GM19043 (cell line): ENCODE data around the gene MCEE.
"Not testable (repeated sequence)": the region's sequence is repeated elsewhere in the genome, so short reads cannot be mapped to it uniquely, and the experiment has no call there.

ENCODE experiments used
- ATAC-seq: cut with Tn5 transposase; IDR thresholded peaks from one replicate; pipeline ENCODE4 v1.9.1; 2021; ENCODE audit warnings: low read depth; ENCODE audit not compliant: unreplicated experiment

Gene MCEE

DNA sequence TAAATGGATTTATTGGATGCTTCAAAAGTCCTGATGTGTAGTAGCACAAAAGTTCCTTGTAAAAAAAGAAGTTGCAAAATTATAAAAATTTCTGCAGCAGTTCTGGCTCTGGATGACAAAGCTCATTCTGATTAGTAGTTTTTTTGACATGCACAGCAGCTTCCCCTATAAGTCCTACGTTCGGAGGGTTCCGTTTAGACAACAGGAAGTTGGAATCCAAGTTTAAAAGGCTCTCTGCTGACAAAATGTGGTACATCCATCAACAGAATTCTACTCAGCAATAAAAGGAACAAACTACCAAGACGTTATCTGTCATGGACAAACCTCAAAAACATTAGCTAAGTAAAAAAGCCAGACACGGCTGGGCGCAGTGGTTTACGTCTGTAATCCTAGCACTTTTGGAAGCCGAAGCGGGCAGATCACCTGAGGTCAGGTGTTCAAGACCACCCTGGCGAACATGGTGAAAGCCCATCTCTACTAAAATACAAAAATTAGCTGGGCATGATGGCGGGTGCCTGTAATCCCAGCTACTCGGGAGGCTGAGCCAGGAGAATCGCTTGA lies 46.2 kb downstream of the MCEE start:
- ATAC-seq = not testable (repeated sequence)

DNA sequence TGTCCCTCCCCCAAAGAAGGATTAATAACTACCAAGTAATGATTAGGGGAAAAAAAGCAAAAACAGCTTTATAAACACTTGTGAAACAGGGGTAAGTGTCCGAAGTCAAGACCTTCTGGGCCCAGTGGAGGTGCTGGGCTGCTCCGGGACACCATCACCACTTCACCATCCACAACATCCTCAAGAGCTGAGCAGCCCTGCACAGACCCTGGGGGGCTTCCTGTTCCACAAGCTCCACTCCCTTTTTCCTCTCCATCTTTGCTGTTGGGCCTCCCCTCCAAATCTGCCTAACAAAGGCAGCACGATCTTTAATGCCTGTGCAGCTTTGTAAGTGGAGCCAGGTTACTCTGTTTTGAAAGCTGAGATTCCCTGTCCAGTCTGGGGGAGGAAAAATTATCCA lies 46.7 kb downstream of the MCEE start:
- not testable (repeated sequence) for ATAC-seq

DNA sequence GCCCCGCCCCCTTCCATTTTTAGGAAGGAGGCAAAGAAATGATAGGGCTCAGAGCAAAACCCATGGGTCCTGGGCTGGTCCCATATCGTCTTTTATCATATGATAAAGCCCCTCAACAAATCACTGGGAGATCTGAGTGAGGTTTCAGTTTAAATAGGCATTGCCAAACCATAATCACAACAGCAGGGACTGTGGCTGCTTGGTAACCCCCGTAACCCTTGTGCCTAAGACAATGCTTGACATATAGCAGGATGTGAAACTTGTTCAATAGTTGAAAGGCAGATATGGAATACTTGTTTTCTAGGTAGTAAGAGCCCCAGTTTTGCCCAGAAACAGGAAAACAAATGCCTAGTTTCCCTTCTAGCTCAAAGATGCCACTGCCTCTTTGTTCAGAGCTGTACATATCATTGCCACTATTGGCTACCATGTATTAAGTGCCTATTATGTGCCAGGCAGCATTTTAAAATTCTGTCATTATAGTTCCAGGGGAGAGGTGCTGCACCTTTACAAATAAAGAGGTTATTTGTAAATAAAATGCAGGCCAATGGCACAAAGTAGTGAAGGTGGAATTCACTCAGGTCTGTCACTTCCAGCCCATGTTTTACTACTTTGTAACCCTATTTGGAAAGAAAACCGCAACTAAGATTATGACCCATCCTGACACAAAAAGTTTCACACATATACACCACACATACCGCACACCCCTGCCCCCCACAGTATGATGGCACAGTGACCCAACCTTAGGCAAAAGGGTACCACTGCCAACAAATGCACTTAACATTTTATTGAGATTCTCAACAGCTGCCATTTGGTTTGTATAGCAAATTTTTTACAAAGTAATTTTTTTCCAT lies 47.4 kb downstream of the MCEE start:
- ATAC-seq = no peak

DNA sequence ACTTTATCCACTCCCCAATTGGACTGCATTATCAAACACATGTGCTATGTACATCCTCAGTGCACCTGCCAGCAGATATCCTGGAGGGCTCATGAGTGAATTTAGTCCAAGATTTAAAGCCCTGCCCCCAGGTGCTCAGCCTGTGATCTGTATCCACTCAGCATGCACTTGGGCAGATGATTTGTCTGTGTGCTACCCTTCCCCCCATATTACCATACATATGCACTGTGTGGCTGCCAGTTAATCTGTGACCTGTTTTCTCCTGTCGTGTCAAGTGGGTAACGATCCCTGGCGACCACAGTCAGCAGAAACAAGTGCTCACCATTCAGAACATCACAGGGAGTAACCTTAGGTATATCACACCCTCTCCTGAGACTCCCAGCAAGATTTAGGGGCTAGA lies 51.4 kb downstream of the MCEE start:
- ATAC-seq = no peak

DNA sequence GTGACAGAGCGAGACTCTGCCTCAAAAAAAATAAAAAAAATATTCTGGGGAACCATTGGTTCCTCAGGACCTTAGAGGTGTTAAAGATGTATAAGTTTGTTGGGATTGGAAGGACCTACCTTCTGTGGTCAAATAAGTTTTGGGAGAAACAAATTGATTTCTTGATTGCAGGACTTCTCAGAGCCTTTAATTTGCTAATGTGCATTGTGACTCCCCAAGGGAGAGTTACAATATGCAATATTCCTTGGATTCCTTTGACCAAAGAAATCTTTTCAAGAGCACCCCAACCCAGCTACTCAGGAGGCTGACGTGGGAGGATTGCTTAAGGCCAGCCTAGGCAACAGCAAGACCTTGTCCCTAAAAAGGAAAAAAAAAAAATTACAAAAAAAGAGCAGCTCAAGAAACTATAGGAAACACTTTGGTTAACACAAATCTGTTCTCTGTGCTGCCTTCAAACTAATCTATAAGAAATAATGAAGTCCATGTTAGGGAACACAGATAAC lies 55.1 kb downstream of the MCEE start:
- ATAC-seq = no peak

DNA sequence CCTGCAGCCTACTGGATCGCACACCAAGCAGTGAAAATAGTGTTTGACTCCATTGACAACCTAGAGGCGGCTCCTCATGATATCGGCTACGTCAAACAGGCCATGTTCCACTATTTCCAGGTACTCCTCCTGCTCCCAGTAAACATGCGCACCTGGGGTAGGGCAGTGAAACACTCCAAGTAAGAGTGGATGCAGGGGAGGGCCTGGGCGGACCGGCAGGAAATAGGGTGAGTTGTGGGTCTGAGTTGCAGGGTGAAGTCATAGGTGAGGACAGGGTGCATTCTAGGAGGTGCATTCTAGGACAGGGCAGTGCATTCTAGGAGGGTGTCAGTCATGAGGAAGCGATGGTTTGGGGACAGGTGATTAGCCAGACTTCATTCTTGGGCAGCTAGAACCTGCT lies 56.6 kb downstream of the MCEE start:
- ATAC-seq = no peak

DNA sequence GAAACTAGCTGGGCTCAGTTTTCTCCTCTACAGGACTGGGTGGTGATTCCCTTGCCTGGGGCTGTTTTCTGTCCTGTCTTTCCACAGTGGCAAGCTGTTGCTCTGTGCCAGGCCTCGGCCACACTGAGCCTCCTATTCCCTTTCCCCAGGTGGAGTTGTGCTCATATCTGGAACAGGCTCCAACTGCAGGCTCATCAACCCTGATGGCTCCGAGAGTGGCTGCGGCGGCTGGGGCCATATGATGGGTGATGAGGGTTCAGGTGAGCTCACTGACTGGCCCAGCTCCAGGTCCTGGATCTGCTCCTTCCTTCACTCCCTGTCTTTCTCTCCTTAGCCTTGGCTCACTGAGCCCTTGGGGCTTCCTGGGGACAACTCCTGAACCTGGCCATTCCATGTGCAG lies 57.5 kb downstream of the MCEE start:
- no peak for ATAC-seq

DNA sequence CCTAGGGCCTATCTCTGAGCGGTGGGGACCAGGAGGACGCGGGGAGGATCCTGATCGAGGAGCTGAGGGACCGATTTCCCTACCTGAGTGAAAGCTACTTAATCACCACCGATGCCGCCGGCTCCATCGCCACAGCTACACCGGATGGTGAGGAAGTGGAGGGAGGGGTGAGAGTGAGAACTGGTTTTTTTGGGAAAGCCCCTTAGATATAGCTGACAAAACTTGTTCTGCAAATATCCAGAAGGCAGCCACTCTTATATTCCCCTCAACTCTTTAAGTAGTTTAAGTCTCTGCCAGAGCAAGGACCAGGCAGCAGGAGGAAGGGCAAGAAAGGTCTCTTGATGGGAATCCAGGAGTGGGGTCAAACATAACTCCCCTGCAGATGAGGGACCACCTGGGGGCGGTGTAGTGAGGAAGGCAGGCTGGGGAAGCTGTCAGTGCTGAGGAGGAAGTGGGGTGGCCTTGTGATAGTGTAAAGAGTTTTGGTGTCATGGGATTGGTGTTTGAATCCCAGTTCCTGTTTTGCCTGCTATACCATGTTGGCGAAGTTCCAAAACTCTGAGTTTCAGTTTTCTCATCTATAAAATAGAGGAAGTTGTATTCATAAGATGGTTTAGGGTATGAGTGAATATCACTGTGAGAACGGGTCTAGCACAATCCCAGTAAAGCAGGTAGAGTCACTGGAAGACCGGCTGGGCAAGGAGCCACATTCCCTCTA lies 58.2 kb downstream of the MCEE start:
- peak; percentile 45 for ATAC-seq

DNA sequence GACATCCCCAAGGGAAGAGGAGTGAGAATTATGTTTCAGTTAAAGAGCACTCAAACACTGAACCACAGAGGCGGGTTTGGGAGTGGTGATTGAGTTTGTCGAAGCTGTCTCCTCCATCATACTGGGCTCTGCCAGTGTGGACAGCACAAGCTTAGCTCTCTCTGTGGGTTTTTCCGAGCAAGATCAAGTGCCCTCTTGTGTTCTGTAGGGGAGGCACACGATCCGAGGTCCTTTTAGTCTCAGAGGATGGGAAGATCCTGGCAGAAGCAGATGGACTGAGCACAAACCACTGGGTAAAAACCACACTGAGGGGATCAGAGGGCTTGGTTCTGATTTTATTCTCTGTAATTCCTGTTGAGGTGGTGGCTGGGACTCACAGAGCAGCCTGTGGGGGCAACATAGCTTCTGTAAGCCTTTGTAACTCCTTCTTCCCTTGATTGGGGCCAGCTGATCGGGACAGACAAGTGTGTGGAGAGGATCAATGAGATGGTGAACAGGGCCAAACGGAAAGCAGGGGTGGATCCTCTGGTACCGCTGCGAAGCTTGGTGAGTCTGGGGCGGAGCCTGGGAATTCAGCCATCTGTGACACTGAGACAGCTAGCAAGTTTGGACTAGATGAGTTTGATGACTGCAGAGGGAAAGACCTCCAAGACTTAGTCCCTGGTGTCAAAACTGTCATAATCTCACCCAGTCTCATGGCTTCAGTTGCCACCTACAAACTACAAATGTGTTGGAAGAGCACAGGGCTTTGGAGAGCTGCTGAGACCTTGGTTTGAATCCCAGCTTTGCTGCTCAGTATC lies 59.5 kb downstream of the MCEE start:
- ATAC-seq = no peak

DNA sequence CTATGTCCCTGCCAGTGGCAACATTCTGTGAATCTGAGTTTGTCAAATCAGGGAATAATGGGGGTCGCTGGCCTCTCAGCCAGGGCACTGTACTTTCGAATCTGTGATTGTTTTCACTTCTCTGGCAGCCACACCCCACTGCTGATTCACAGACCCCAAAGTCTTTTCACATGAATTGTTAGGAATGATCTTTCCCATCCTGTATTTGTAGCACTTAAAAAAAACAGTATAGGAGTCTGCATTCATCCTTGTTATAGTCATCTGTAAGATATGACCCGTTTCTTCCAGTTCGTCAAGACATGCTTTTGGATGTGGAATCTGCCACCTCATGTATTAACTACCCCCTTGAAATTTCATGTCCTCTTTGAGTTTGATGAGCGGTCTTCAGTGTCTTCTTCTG lies 60.7 kb downstream of the MCEE start:
- ATAC-seq = no peak

DNA sequence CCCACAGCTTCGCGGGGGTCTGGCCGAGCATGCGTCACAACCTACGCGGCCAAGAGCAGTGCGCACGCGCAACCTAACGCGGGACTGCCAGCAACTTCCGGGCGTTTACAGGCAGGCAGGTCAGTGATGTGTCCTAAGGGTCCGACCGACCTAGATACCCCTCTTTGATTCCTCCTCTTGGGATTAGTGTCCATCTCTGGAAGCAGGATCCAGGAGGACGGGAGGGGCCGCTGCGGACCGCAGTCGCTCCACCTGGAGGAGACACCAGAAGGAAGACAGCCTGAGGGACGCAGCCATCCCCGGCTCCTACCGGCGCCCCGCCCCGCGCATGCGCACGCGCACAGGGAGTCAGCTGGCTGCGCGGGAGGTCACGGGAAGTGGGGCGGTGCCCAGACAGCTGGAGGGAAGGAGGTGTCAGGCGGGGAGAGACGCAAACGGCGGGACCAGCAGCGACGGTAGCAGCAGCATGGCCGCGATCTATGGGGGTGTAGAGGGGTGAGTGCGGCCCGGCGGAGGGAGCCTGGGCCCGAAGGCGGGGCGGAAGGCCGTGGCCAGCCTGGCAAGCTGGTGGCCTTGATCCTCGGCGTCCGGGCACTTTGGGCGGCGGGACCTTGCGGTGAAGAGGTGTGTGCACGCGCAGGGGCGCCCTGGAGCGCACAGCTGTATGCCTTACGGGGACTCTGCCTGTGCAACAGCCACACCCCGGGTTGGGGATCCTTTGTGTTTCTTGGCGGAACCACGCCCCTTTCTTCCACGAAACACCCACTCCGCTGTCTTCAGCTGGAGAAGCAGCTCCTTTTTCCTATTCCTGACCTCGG lies 61.6 kb downstream of the MCEE start, which contains the start of gene NAGK:
Gene NAGK, plus strand, starts transcription at position 431 of the 818 bp plus-strand sequence. Its CDS starts 36 bp downstream, at position 467.
- ATAC-seq = peak; percentile 42

DNA sequence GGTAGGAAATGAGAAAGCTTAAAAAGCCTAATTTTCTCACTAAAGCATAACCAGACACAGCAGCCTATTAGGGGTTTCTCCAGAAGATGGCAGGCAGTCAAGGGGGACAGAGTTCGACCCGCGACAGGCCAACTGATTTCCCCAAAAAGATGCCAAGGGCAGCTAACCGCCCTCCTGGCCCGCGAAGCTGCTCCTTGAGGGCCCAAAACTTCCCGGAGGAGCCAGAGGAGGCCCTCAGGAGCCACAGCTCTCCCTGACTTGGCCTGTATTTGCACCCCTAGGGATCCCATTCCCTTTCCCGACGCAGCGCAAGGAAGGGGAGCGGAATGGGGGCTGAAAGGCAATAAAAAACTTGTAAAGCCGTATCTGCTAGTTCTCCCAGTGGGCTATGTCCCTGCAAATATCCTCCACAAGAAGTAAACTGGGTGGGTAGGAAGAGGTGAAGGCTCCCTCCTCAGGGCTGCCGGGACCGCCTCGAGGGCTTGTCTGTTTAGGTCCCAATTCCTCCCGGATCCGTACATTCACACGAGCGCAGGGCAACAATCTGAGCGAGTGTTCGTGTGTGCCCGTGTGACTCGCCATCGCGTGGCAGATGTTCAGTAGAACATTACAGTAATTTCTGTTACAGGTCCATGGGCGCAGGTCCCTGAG lies 62.3 kb downstream of the MCEE start:
- peak; percentile 0 for ATAC-seq

DNA sequence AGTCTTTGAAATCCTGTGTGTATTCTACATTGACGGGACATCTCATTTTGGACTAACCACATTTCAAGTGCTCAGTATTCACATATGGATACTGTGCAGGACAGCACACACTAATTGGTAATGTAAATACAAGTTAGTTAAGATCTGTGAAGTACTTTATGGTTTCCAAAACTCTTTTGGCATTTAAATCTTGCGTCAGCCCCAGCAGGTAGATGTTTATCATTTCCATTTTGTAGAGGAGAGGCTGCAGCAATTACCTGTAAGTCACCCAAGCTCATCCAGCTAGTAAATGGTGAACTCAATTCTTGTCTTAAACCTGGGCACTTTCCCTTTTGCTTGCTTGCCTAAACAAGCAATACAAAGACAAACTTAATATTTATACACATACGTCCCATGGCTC lies 63.2 kb downstream of the MCEE start:
- ATAC-seq = no peak

DNA sequence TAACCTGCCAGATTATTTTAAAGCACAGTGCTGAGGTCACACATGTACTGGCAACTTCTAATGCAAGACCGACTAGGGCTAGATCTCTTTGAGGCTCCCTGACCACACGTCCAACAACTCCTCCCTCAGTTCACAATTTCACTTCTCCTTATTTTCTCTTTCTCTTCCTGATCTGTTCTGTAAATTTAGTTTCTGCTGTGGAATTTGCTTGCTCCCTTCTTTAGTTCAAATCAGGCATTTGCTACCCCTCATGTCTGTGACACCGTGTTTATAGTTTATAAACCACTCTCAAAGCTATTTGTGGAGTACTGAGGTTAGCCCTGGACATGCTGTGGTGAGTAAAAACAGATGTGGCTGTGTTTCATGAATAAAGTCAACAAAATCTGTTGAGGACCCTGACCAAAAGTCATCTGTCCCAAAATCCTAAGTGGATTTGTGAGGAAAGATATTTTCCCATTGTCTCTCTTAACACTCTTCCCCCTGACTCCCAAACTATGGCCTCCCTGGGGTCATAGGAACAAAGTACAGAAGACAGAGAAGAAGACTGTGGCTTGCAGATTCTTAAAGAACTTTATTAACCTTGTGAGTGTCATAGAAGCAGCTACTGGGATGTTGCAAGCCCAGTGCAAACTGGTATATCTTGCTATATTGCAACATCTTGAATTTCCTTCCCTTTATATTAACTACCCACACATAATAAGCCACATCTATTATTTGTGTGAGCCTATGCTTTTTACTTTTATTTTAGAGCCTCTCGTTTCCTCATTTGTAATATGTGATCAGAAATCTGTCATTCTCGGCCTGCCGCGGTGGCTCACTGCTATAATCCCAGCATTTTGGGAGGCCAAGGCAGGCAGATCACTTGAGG lies 65.0 kb downstream of the MCEE start:
- peak; percentile 27 for ATAC-seq

DNA sequence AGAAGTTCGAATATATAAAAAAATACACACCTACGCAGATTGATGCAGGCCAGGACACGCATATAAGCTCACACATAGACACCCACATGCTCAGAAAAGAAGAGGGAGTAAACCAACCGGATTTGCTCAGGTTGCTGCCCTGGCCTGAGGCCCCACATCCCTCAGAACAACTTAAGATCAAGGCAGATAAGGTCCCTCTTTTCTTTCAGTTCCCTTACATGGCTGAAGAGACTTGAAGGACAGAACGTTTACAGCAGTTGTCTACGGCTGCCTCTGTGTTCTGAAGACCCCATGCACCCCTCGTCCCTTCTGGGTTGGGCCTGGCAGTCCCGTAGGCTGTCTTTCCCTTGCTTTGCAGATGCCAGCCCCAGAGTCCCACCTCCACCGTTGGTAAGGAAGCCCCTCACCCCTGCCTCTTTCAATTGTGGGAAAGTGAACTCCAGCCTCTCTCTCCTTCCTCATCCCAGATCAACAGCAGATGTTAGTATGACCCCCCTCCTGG lies 65.9 kb downstream of the MCEE start:
- ATAC-seq = no peak

DNA sequence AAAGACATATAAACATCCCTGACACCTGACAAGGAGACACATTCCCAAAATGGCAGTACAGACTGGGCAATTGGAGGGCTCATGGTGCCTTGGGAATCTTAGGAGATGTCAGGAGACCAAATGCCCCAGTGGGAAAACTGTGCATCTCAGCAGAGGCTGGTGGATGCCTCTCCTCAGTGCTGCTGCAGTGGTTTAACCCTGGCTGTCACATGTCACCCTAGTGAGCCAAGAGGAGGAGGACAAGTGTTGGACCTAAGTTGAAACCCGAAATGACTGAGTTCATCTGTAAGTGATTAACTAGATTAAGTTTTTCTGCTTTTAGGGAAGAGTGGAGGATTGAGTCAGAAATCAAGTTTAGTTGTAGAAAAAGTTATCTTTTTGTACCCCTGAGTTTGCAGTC lies 66.8 kb downstream of the MCEE start:
- no peak for ATAC-seq

DNA sequence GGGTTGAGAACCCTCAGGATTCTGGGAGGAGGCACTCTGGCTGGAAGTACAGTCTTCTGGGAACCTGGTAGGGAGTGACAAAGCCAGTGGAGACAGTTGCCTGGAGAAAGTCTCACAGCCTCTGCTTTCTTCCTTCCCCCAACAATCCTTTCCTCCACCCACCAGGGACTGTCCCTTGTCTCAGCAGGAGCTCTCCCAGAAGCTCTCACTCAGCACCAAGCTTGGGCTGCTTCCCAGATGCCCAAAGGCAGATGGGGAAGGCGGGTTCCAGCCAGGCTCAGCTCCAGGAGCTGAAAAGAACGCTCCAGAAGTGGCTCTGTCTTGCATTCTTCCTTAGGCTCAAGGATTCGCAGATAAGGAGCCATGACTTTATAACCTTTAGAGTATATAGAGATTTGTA lies 69.2 kb downstream of the MCEE start:
- ATAC-seq = no peak

DNA sequence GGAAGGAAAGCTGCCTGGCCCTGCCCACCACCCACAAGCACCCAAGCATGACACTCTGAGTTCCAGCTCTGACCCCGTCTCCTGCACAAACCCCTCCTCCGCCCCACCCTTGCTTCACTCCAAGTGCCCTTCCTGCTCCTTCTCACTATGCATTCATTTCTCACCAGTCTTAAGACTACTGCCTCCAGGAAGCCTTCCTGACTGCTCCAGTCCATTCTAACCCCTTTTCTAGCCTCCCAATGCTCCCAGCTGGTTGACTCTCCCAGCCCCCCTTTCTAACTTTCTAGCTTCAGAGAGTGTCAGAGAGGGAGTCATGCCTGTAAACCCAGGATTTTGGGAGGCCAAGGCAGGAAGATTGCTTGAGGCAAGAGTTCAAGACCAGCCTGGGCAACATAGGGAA lies 69.8 kb downstream of the MCEE start:
- ATAC-seq = no peak
